Parathyroid adenoma (tissue), 2 donors: ENCODE measurements around the gene CDS2.
A peak's percentile ranks its signal among the peaks of the same experiment; 100 is the strongest.

Experiments
- H2AFZ ChIP-seq: fragments of 300-600 bp; sonication (generic); one replicate; pipeline ENCODE4 v1.7.0; 2017; ENCODE audit warnings: antibody characterized with exemption, mild to moderate bottlenecking
- H3K27ac ChIP-seq: fragments of 300-600 bp; sonication (generic); one replicate; pipeline ENCODE4 v1.7.0; 2017
- H3K27me3 ChIP-seq: fragments of 300-600 bp; sonication (generic); one replicate; pipeline ENCODE4 v1.7.0; 2017; ENCODE audit warnings: low read length; ENCODE audit not compliant: control insufficient read depth, insufficient read depth
- H3K36me3 ChIP-seq: fragments of 300-600 bp; sonication (generic); one replicate; pipeline ENCODE4 v1.7.0; 2017; ENCODE audit warnings: low read length; ENCODE audit not compliant: control insufficient read depth, insufficient read depth
- H3K4me1 ChIP-seq: fragments of 300-600 bp; sonication (generic); one replicate; pipeline ENCODE4 v1.7.0; 2017; ENCODE audit warnings: control low read depth
- H3K4me2 ChIP-seq: fragments of 300-600 bp; sonication (generic); one replicate; pipeline ENCODE4 v1.7.0; 2017; ENCODE audit warnings: low read length
- H3K4me3 ChIP-seq: fragments of 300-600 bp; sonication (generic); one replicate; pipeline ENCODE4 v1.7.0; 2017; ENCODE audit warnings: low read depth, low read length
- H3K79me2 ChIP-seq: fragments of 300-600 bp; sonication (generic); one replicate; pipeline ENCODE4 v1.7.0; 2017; ENCODE audit warnings: control low read depth
- H3K9ac ChIP-seq: fragments of 300-600 bp; sonication (generic); one replicate; pipeline ENCODE4 v1.7.0; 2017; ENCODE audit warnings: mild to moderate bottlenecking
- H3K9me3 ChIP-seq: fragments of 300-600 bp; sonication (generic); one replicate; pipeline ENCODE4 v1.7.0; 2017; ENCODE audit warnings: low read length; ENCODE audit not compliant: control insufficient read depth
- TF ChIP-seq, protein P1 (sequence below): fragments of 300-600 bp; sonication (generic); IDR thresholded peaks from one replicate; pipeline ENCODE4 v1.7.0; 2017; ENCODE audit warnings: antibody characterized with exemption, mild to moderate bottlenecking
- donor health status: primary hyperparathyroidism.

Gene CDS2

DNA sequence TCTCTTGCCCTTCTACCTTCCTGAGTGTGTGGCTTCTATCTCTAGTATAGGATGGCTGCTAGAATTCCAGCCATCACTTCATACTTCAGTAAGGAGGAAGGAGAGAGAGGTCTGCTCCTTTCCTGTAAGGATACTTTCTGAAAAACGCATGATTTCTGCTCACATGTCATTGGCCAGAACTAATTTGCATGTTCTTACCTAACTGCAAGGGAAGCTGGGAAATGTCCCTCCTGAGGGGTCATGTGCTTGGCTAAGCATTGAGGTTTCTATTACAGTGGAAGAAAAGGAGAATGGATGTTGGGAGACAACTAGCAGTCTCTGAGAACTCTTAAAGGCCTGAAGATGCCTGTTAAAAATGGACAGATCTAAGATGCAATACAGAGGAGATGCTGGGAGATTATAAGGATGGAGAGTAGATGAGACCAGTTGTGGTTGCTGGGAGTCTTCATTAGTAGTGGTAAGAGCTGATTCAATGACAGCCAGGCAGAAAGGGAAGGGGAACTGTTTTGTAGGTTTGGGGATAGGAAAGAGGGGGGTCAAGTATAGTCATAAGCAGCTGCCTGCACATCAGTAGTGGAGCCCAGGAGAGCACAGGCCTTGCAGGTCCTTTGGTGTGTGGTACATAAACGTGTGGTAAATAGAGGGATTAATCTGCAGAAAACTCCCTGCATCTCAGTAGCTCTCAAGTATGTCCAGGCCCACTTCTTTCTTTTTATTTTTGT, 20.2 kb downstream of the CDS2 start:
- no peak overlapping the region for H3K9ac ChIP-seq
- H3K79me2 ChIP-seq = peaks cover 59% of the 10 kb centered on the region
- no peaks in the 10 kb centered on the region for H3K9me3 ChIP-seq
- H3K4me3 ChIP-seq = no peak overlapping the region
- TF ChIP-seq, protein P1, sequence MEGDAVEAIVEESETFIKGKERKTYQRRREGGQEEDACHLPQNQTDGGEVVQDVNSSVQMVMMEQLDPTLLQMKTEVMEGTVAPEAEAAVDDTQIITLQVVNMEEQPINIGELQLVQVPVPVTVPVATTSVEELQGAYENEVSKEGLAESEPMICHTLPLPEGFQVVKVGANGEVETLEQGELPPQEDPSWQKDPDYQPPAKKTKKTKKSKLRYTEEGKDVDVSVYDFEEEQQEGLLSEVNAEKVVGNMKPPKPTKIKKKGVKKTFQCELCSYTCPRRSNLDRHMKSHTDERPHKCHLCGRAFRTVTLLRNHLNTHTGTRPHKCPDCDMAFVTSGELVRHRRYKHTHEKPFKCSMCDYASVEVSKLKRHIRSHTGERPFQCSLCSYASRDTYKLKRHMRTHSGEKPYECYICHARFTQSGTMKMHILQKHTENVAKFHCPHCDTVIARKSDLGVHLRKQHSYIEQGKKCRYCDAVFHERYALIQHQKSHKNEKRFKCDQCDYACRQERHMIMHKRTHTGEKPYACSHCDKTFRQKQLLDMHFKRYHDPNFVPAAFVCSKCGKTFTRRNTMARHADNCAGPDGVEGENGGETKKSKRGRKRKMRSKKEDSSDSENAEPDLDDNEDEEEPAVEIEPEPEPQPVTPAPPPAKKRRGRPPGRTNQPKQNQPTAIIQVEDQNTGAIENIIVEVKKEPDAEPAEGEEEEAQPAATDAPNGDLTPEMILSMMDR = no peak
- no peaks in the 10 kb centered on the region for H3K36me3 ChIP-seq
- no peaks in the 10 kb centered on the region for H3K27me3 ChIP-seq
- no peak overlapping the region for H3K27ac ChIP-seq
- no peak overlapping the region for H3K4me2 ChIP-seq
- no peak overlapping the region for H2AFZ ChIP-seq
- H3K4me1 ChIP-seq = peaks cover 16% of the 10 kb centered on the region

- no peak overlapping the region for H3K4me3 ChIP-seq
- H3K27me3 ChIP-seq = no peaks in the 10 kb centered on the region
- peaks cover 16% of the 10 kb centered on the region for H3K4me1 ChIP-seq
- H3K36me3 ChIP-seq = no peaks in the 10 kb centered on the region
- TF ChIP-seq, protein P1 = no peak
- H3K9ac ChIP-seq = no peak overlapping the region
- no peak overlapping the region for H2AFZ ChIP-seq
- no peak overlapping the region for H3K4me2 ChIP-seq
- H3K79me2 ChIP-seq = peaks cover 61% of the 10 kb centered on the region
- no peak overlapping the region for H3K27ac ChIP-seq
- H3K9me3 ChIP-seq = no peaks in the 10 kb centered on the region
Observed at GRCh38 chr20:5148581-5148980, 21.8 kb downstream of the CDS2 start.

DNA sequence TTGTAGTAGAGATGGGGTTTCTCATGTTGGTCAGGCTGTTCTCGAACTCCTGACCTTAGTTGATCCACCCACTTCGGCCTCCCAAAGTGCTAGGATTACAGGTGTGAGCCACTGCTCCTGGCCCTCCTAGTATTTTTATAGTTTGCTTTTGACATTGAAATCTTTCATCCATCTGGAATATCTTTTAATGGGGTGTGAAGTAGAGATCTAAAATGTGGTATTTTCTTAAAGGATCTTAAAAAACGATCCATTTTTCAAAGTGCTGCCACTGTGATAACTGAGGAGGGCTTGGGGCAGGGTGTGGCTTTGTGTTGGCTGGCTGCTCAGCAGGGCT, 23.1 kb downstream of the CDS2 start:
- Histone ChIP-seq H3K4me1 (peaks cover 16% of the 10 kb centered on the region), H3K27me3 (no peaks in the 10 kb centered on the region)

DNA sequence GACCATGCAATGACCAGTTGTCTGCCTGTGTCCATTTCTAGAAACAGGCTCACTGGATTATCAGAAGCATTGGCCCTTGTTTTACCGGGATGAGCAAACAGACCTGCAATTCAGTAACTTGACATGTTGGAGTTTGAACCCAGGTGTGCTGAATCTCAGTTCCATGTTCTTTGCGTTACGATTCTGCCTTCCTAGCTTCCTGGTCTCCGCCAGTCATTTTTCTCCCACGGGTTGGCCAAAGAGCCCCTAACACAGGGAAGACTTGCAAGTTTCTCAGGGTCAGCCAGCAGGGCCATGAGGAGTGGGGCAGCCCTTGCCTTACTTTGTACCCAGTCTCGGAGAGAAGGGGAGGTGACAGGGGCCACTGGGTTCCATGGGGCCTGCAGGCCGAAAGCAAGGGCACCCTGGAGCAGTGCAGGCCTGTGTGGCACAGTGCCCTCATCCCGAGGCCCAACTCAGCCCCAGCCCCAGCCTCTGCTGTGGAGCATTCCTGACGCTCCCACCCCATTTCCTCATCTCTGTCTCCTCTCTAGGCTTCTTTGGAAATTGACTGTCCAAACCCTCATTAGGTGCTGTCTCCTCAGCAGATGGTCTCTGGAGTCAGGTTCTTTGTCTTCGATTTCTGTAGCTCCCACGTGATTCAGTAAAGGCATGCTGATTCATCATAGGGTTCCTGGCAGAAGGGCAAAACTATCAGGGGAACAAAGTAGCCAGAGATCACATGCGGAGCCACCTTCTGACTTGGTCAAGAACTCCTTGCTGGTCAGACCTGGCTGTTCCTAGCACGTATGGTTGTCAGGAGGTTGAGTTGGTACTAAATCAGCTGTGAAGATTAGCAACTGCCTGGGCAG, 23.6 kb downstream of the CDS2 start:
- peak overlapping the region; percentile 4 for H3K27ac ChIP-seq
- H3K79me2 ChIP-seq = peaks cover 67% of the 10 kb centered on the region
- H3K27me3 ChIP-seq = no peaks in the 10 kb centered on the region
- H3K4me2 ChIP-seq = no peak overlapping the region
- no peaks in the 10 kb centered on the region for H3K36me3 ChIP-seq
- no peaks in the 10 kb centered on the region for H3K9me3 ChIP-seq
- no peak overlapping the region for H3K4me3 ChIP-seq
- TF ChIP-seq, protein P1 = no peak
- H3K9ac ChIP-seq = no peak overlapping the region
- H3K4me1 ChIP-seq = peaks cover 17% of the 10 kb centered on the region
- H2AFZ ChIP-seq = no peak overlapping the region

More for the DNA sequence above, 23.1 kb downstream of the CDS2 start:
- Histone ChIP-seq H3K4me3 (no peak overlapping the region), H3K36me3 (no peaks in the 10 kb centered on the region), H3K79me2 (peaks cover 62% of the 10 kb centered on the region), H3K9me3 (no peaks in the 10 kb centered on the region), H3K4me2 (no peak overlapping the region), H2AFZ (no peak overlapping the region), H3K9ac (no peak overlapping the region), H3K27ac (no peak overlapping the region)
- TF ChIP-seq, protein P1 = no peak
